ENCODE results near the gene FOXP1.

DNA sequence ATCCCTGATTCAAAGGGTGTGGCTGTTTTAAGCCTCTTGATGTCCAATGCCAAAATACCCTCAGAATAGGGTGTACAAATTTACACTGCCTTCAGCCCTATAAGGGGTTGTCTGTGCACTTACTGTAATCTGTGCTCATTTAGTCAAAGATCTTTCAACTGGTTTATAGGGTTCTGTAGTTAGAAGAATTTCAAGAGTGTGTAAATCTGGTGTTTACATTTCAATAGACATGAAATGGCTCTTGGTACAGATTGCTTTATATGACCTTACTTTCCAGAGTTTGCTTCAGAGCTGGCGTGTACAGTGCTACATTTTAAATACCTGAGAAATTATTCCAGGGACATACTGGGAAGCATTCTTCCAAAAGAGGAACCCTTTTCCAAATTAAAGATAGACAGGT is 399.3 kb downstream of the FOXP1 start:
- TF ChIP-seq POLR2A (IDR thresholded peaks at IDR 0.05) = no peak
- TF ChIP-seq, protein P1, sequence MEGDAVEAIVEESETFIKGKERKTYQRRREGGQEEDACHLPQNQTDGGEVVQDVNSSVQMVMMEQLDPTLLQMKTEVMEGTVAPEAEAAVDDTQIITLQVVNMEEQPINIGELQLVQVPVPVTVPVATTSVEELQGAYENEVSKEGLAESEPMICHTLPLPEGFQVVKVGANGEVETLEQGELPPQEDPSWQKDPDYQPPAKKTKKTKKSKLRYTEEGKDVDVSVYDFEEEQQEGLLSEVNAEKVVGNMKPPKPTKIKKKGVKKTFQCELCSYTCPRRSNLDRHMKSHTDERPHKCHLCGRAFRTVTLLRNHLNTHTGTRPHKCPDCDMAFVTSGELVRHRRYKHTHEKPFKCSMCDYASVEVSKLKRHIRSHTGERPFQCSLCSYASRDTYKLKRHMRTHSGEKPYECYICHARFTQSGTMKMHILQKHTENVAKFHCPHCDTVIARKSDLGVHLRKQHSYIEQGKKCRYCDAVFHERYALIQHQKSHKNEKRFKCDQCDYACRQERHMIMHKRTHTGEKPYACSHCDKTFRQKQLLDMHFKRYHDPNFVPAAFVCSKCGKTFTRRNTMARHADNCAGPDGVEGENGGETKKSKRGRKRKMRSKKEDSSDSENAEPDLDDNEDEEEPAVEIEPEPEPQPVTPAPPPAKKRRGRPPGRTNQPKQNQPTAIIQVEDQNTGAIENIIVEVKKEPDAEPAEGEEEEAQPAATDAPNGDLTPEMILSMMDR (IDR thresholded peaks at IDR 0.05) = no peak
